Glomerular endothelial cell (primary cell): Measurements from ENCODE around the gene ABCC5. TPM values are rescaled to one million over a fixed set of nuclear protein-coding genes. Genes with fewer than 3 reads are reported as not detected.

Experiments used
- DNase-seq: peaks from one replicate; pipeline ENCODE4 v3.0.0-alpha.2; 2011; ENCODE audit warnings: low read depth, low spot score; ENCODE audit errors: extremely low read depth
- total RNA-seq: library from RNA; depleted of rRNA; stranded (reverse); fragments of >200 nt; gene quantifications from 2 replicates; pipeline ENCODE4 v1.2.3, GENCODE V29; 2015

The ABCC5 gene
- total RNA-seq, 1 donor from 2014 or later: 12.2 TPM

DNA sequence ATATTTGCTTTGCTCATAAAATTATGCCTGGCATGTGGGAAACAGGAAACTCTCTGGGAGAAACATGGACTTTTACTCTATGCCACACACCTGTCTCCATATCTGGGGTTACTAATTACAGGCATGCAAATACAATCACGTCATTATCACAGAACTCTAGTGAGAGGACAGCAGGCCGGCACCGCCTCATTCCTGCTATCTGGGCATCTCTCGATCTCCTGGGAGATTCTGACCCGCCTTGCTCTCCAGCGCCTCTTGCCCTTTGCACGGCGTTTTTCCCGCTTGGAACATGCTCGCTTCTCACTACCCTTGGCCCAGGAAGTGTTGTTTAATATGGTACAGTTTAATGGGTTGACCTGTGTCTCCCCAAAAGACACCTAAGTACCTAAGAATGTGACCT is 87.6 kb downstream of the ABCC5 start:
- no peak for DNase-seq

DNA sequence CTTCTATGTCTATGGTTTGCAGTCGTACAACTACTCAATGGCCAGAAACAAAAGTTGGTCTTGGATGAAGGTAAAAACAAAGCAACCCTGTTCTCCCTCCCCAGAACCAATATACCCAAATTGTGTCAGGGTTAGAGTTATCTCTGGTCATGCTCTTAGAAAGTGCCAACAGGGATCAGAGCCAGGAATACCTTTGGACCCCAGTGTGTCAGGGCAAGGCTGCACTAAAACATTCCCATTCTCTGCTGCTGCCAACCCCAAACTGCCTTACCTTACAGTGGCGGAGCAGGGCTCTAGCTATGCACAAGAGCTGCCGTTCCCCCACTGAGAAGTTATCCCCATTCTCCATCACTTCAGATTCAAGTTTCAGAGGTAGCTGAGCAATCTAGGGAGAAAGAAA is 90.6 kb downstream of the ABCC5 start:
- no peak for DNase-seq

DNA sequence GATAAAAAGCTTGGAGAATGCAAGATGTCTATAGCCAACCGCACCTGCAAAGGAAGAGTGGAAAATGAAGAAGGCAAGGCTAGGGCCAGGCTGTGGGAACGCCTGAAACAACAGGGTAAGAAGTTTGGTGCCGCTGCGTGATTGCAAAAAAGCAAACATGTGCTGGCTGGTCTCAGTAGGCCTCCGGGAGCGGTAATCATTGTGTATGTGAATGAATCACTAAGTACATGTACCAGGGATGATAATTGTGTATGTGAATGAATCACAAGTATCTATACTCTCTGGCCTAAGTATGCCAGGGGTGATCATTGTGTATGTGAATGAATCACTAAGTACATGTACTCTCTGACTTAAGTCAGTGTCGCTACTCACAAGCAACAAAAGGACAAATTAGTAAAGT is 92.7 kb downstream of the ABCC5 start:
- no peak for DNase-seq

DNA sequence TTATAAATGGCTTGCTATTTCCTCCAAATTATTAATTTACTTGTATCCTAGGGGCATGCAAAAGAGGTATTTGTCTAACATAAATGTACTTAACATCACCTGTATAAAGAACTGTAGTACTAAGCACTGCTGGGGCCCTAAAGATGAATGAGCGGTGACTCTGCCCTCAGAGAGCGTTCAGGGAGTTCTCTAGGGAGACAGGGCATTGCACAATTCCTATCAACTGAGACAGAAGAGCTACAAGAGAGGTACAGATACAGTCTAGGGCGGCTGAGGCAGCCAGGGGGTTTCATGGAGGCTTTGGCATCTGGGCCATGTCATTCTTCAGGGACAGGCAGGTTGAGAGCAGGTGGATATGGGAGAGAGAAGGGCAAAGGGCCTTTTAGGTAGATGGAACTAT is 93.1 kb downstream of the ABCC5 start:
- no peak for DNase-seq

DNA sequence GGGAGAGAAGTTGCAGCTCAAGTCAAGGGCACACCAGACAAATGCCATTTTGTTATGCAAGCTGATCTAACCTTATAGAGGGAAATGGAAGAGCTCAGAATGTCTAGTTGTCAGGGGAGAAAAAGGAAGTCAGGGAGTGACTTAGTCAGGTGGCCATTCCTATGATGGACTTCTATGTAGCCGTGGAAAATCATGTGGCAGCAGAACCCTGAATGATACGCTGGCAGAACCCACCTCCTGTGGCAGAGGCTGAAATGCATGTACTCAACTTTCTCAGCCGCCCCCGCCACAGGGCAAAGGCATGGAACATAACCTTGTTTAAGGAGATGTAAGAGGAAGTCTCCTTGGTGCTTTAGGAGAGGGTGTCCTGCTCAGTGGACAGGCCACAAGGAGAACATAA is 95.3 kb downstream of the ABCC5 start:
- no peak for DNase-seq

DNA sequence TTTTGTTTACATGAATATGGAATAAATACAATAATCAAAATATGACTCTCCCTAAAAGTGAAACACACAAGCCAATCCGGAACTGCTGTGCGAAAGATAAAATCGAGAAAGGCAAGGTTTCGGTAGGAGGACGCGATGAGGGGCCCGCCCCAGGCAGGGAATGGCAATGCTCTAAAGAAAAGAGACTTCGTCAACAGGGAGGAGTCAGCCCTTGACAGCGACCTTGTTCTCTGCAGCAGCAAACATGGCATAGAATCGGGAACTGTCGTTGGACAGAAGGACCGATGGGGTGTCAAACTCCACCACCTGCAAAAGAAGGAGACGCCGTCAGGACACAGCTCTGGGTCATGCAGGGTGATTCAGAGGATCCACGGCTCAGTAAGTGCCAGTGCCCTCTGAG is 96.6 kb downstream of the ABCC5 start:
- no peak for DNase-seq

DNA sequence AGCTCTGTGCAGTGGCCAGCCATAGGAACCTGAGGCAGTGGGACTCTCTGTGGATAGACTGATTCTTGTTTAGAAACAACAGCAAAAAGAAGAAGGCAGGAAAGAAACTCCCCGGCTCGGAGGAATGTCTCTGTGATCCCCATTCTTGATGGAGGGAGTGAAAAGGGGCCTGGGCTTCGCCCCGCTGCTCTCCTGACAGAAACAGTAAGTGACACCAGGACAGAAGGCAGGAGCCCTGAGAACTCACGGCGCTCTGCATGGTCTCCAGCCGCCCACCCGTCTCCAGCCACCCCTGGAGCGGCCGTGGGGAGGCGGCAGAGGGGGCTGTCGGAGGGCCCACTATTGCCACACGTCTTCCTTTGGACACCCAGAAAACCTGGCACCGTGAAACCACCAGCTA is 97.3 kb downstream of the ABCC5 start:
- no peak for DNase-seq

DNA sequence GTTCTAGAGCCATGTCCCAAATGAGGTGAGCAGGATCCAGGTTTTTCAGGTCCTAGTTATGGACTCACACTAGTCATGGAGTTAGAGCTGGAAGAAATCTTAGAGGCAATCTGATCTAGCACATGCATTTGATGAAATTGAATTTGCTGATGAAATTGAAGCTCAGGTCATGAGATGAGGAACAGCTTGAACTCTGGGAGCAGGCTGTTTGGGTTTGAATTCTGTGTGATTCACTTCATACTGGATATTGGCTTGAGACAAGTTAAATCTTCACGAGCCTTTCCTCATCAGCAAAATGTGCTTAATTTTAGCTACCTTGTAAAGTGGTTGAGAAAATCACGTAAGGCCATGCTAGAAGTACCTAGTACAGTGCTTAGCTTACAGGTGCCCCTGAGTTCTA is 99.5 kb downstream of the ABCC5 start:
- DNase-seq: no peak

DNA sequence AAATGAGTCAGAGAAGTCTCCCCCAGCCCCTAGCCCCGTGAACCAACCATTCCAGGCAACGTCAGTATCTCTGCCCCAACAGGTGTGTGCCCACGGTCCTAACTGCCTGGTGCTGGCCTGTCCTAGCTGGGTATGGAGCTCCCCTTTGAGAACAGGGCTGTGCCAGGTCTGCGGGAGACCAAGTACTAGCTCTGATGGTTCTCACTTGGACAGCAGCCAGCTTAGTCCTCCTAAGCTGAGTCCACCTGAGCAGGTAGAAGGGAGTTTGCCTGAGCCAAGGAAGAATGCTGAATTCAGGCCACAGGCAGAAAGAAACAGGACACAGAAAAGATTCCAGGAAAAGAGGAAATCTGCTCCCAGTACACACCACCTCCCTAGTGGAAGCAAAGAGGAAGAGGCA is 99.9 kb downstream of the ABCC5 start:
- no peak for DNase-seq

DNA sequence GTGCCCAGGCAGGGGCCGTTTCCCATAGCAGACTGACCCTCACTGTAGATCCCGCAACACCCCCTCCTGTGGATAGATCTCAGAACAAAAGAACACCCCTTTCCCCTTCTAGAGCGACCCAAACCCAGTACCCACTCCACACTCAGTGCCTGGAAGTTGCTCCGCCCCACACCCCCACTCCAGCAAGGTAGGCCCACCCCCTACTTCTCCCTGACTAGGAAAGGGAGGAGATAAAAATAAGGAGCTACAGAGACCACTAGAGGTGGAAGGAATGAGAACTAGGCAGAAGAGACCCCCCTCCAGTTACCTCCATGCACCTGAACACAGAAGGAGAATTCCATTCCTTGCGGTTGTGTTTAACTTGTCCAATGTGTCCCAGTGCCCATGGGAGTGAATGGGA is 102.8 kb downstream of the ABCC5 start:
- no peak for DNase-seq

DNA sequence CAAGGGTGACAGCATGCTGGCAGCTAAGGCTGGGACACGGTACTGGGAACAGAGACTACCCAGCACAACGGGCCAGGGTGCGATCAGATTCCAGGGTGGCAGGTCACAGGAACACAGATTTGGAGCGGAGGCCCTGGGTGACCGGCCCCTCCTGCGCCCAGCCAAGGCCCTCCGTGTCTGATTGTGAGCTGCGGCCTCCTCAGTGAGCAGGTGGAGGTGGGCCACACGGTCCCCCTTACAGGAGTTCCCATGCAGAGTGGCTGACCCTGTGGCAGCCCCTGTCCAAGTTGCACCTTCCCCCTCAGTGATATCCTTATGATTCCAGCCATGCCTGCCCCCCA is 104.1 kb downstream of the ABCC5 start:
- DNase-seq: no peak

DNA sequence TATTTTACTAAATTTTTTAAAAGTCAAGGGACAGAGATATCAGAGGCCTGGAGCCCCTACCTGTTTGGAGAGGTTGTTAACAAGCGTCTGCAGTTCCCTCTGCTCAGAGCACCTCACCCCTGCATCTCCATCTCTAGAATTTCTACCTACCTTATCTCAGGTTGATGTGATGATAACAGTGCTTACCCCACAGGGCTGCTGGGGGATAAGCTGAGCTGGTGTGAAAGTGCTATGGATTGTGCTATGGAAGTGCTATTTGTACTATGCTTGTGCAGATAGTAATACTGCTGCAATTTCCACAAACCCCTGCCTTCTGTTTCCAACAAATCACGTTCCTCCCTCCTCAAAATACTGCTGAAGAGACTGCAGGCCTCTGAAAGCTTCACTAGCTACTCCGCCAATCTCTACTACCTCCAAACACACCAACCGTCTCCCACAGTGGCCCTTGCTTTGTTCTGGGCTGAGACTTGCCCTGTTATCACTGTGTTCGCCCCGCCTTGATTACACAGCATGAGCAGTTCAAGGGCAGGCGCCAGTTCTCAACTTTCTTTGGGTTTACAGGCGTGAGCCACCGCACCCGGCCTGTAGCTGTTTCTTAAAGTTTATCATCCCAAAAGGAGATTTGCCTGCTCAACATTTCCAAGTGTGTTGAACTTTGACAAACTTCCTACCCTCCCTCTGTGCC is 104.6 kb downstream of the ABCC5 start:
- DNase-seq: no peak

DNA sequence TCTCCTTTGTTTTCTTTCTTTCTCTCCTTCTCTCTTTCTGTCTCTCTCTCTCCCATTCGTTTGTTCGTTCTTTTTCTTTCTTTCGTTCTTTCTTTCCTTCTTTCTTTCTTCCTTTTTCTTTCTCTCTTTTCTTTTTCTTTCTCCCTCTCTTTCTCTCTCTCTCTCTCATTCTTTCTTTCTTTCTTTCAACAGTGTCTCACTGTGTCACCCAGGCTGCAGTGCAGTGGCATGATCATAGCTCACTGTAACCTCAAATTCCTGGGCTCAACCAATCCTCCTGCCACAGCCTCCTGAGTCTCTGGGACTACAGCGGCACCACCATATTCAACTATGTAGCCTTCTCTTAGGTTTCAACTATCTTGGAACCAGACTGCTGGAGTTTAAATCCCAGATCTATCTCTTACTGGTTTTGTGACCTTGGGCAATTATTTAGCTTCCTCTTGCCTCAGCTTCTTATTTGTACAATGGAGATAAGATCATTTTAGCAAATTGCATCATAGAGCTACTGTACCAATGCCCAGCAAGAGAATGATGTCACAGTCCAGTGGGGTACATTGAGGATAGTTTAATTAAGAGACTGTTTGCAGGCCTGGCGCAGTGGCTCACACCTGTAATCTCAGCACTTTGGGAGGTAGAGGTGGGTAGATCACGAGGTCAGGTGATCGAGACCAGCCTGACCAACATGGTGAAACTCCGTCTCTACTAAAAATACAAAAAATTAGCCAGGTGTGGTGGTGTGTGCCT is 105.7 kb downstream of the ABCC5 start:
- DNase-seq: no peak

DNA sequence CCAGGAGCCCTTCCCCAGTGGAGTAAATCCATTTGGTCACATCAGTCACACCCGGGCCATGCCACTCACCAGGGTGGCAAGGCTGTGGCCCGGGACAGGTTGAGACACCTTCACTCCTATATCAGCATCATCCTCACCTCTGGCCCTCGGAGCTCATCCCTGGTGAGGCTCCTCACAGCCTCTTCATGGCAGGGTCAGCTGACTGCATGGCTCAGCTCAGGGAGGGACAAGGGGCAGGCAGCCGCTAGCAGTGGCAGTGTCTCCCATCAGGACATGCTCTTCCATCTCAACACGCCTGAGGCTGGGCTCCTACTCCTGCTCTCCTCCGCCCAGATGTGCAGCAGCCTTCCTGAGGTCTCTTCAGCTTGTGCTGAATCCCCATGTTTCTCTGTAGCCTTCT is 106.6 kb downstream of the ABCC5 start:
- no peak for DNase-seq

DNA sequence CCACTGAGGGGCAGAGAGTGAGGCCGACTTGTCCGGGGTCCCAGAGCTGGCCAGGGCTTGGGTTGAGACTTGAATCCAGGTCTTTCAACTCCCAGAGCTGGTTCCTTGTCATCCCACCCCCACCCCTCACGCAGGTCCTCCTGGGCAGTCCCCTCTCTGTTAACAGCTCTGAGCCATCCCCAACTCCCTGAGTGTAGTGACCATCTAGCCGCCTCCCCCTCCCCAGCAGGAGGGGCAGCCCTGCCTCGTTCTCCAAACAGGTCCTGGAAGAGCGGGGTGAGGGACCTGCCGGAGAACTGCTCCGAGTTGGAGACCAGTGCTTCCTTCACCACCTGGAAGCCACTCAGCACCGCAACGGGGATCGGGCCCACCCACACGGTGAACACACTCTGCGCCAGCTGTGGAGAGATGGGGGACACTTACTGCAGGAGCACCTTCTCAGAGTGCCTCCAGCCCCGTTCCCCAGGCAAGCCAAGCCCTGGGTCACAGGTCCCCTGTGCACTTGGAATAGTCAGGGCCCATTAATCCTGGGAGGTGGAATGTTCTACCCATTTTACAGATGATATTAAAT is 108.6 kb downstream of the ABCC5 start:
- no peak for DNase-seq

DNA sequence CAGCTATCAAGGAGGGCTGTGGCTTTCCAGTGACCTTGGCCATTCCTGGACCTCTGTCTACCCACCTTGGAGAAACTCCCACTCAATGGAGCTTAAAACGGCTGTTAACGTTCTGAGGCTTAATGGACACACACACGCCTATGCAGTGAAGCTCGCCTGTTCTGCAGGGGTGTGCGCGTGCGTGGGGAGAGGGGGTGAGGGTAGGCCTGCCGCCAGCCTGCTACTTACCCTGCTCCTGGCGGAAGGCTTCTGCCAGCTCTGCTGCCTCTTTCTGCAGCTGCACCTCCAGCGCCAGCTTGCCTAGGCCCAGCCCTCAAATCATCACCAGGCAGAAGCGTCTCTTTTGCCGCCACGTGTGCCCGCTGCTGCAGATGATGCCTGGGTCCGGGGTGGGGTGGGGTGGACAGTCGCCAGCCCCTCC is 109.8 kb downstream of the ABCC5 start:
- DNase-seq: no peak

DNA sequence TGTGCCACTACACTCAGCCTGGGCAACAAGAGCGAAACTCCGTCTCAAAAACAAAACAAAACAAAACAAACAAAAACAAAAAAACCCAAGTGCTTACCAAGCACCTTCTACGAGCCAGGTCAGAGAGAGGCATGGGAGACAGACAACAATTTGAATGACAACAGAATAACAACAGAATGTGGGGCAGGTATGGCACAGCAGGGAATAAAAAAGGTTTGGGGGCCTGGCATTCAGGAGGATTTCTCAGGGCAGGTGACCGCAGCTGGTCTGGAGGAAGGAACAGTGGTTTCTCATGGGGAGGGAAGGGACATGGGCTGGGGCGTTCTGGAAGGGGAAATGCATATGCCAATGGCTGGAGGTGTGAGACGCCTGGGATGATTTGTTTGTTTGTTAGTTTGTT is 110.5 kb downstream of the ABCC5 start:
- no peak for DNase-seq

DNA sequence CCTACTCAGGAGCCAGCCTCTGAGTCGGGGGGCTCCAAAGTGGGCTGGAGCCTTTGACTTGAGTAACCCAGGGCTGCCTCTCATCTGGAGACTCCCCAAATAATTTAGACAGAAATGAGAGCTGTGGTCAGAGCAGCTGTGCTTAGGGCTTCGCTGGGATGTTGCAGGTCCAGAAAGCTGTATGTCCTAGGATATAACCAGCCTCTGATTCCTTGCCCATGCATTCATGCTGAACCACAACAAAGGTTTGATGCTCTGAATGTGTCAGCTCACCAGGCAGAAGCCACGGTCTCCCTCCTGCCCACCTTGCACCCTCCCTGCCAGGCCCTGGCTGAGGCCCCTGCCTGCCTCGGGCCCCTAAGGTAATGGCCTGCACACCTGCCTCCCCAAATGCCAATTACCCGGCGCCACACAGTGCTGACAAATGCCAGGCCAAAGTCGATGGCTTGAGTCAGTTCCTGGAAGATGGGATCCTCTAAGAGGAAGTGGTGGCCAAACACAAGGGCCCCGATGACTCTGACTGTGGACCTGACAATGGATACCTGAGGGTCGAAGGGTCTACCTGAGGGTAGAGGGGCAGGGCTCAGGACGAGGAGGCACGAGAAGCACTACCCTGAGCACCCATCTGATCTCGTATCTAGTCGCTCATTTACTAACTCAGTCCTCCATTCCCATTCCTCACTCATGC is 111.3 kb downstream of the ABCC5 start:
- no peak for DNase-seq

DNA sequence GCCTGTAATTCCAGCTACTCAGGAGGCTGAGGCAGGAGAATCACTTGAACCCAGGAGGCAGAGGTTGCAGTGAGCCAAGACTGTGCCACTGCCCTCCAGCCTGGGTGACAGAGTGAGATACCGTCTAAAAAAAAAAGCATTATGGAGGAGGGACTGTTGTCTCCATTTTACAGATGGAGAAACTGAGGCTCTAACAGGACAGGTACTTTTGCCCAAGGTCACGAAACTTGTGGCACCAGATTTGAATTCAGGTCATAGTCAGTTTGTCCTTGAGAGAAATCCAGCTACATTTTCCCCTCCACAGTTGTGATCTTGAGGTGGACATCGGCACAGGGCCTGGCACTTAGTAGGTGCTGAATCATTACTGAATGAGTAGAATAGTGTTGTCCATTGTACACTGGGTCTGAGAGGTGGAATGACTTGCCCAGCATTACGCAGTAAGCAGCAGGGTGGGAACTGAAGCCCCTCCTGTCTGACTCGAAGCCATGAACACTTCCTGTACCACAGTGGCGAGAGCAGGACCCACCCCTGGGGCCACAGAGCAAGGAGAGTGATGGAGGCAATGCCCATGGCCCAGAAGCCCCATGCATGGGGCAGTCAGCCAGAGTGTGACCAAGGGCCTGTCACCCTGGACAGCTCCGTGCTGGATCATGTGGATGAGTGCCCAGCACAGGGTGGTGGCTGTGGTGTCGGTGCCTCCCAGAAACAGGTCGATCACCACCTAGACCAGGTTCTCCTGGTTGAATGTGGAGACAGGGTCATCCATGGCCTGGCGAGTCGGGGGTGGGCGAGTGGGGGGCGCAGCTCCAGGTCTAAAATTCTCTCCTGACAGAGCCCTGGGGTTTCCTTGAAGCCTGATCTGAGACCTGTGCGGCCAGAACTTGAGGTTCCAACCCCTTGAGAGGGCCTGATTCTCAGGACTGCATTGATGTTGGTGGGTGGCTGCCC is 112.6 kb downstream of the ABCC5 start:
- DNase-seq: no peak

DNA sequence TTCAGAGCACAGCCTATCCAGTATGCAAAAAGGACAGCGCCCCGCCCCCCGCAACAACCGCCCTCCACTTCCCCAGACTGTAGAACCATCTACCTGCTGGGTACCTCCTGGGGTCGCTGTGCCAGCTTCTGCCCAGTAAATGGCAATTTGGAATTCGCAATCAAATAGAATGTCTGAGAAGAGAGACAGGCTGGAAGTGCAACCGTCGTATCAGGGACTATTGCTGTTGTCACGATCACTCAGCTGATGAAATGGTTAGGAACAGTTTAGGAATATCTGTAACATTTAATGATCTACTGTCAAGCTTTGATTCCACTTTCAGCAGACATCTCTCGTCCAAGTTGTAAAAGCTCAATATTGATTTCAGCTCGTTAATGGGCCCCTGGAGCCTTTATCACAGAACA is 119.7 kb downstream of the ABCC5 start:
- DNase-seq: no peak

DNA sequence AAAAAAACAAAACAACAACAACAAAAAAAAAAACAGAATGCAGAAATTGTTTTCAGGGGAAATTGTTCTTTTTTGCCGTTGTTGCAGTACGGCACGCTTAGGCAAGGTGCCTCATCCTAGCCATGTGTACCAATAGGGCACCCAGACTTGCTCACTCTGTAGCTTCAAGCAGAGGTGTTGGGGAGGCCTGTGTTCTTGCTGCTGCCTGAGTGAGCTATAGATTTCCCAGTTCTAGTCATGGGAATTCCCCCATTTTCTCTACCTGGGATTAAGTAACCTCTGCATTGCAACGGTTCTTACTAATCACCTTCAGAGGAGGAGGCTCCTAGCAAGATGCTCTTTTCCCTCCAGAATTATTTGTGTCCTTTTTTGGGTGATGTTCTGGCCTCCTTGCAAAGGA is 120.1 kb downstream of the ABCC5 start:
- DNase-seq: no peak
